ENCODE measurements around the gene THADA.

DNA sequence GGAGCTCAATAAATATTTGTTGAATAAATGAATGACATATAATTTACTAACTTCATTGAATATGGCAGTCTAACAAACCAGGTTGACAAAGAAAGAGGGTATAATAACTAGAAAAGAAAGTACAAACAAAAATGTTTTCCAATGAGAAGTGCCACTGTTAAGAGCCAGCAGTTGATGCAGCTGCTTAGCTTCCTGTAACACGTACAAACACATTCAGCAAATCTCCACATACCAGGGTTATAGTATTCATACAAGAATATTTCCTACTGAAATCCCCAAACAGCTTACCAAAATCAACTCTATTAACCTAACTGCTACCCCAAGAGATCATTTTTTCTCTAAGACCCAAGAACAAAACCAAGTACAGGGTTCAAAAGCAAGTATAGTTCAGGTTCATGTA is 77.7 kb downstream of the THADA start:
- no peak for TF ChIP-seq CTCF (IDR thresholded peaks at IDR 0.05; ENCODE audit: insufficient read depth, low read length)
- TF ChIP-seq, protein P1, sequence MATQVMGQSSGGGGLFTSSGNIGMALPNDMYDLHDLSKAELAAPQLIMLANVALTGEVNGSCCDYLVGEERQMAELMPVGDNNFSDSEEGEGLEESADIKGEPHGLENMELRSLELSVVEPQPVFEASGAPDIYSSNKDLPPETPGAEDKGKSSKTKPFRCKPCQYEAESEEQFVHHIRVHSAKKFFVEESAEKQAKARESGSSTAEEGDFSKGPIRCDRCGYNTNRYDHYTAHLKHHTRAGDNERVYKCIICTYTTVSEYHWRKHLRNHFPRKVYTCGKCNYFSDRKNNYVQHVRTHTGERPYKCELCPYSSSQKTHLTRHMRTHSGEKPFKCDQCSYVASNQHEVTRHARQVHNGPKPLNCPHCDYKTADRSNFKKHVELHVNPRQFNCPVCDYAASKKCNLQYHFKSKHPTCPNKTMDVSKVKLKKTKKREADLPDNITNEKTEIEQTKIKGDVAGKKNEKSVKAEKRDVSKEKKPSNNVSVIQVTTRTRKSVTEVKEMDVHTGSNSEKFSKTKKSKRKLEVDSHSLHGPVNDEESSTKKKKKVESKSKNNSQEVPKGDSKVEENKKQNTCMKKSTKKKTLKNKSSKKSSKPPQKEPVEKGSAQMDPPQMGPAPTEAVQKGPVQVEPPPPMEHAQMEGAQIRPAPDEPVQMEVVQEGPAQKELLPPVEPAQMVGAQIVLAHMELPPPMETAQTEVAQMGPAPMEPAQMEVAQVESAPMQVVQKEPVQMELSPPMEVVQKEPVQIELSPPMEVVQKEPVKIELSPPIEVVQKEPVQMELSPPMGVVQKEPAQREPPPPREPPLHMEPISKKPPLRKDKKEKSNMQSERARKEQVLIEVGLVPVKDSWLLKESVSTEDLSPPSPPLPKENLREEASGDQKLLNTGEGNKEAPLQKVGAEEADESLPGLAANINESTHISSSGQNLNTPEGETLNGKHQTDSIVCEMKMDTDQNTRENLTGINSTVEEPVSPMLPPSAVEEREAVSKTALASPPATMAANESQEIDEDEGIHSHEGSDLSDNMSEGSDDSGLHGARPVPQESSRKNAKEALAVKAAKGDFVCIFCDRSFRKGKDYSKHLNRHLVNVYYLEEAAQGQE (IDR thresholded peaks at IDR 0.05; ENCODE audit: insufficient replicate concordance, low read depth) = no peak
- no peak for TF ChIP-seq POLR2AphosphoS5 (IDR thresholded peaks at IDR 0.05; ENCODE audit: low read depth)

Measured in HL-60 (cell line).